OCI-LY7 (cell line): Measurements from ENCODE around the gene AAK1. TPM values are rescaled to one million over a fixed set of nuclear protein-coding genes. Genes with fewer than 3 reads are reported as not detected.

Experiments used
- BruUV-seq: library from RNA; stranded (reverse); fragments of 400-500 nt; replicated peaks from 2 replicates; lab custom pipeline; 2021; lab: Mats Ljungman, UMichigan
- CTCF ChIA-PET: fragments of 300-600 bp; sonication (Branson Sonifier 250); formaldehyde crosslinking; loops from one replicate; lab custom pipeline; 2022; ENCODE audit warnings: antibody characterized with exemption; ENCODE audit not compliant: unreplicated experiment; lab: Charles Lee
- POLR2A ChIA-PET: fragments of 300-600 bp; sonication (Branson Sonifier 250); formaldehyde crosslinking; loops from one replicate; lab custom pipeline; 2022; ENCODE audit warnings: antibody characterized with exemption; lab: Charles Lee
- DNase-seq: peaks from one replicate; pipeline ENCODE4 v3.0.0-alpha.2; 2015; ENCODE audit warnings: low spot score
- H2AFZ ChIP-seq: fragments of 200-600 bp; sonication (generic), shearing (Covaris generic); 2 replicates; pipeline ENCODE4 v1.6.1; 2014; ENCODE audit warnings: mild to moderate bottlenecking, antibody characterized with exemption, low read length, moderate library complexity
- H3K27ac ChIP-seq: fragments of 200-600 bp; sonication (generic); 2 replicates; pipeline ENCODE4 v1.5.1; 2014; ENCODE audit warnings: mixed run types, low read depth, mild to moderate bottlenecking, moderate library complexity, low read length, inconsistent platforms; ENCODE audit not compliant: poor library complexity, severe bottlenecking
- H3K36me3 ChIP-seq: fragments of 200-600 bp; sonication (generic); 2 replicates; pipeline ENCODE4 v1.6.1; 2014; ENCODE audit warnings: mild to moderate bottlenecking, antibody characterized with exemption, low read length, moderate library complexity, mixed read lengths; ENCODE audit not compliant: insufficient read depth
- H3K4me1 ChIP-seq: fragments of 200-600 bp; sonication (generic); 2 replicates; pipeline ENCODE4 v1.5.1; 2014; ENCODE audit warnings: mild to moderate bottlenecking, low read length; ENCODE audit not compliant: insufficient read depth, poor library complexity, severe bottlenecking
- H3K4me2 ChIP-seq: fragments of 200-600 bp; sonication (generic); 2 replicates; pipeline ENCODE4 v1.6.1; 2014; ENCODE audit warnings: mild to moderate bottlenecking, low read length
- H3K4me3 ChIP-seq: fragments of 200-600 bp; sonication (generic); 2 replicates; pipeline ENCODE4 v1.5.1; 2014; ENCODE audit warnings: mild to moderate bottlenecking, low read depth, low read length; ENCODE audit not compliant: poor library complexity, severe bottlenecking
- H3K79me2 ChIP-seq: fragments of 200-600 bp; sonication (generic); 2 replicates; pipeline ENCODE4 v1.6.1; 2016; ENCODE audit warnings: low read depth, mild to moderate bottlenecking, low read length, moderate library complexity, mixed read lengths; ENCODE audit not compliant: insufficient read depth
- H3K9me2 ChIP-seq: fragments of 200-600 bp; sonication (generic); 2 replicates; pipeline ENCODE4 v1.6.1; 2016; ENCODE audit warnings: mild to moderate bottlenecking, low read length, mixed read lengths; ENCODE audit not compliant: insufficient read depth
- H3K9me3 ChIP-seq: fragments of 200-600 bp; sonication (generic); 2 replicates; pipeline ENCODE4 v1.6.1; 2014; ENCODE audit warnings: mild to moderate bottlenecking, mixed run types, low read length, mixed read lengths
- H4K20me1 ChIP-seq: fragments of 200-600 bp; sonication (generic); 2 replicates; pipeline ENCODE4 v1.6.1; 2014; ENCODE audit warnings: mild to moderate bottlenecking, antibody characterized with exemption, low read length, moderate library complexity, mixed read lengths; ENCODE audit not compliant: insufficient read depth
- EZH2phosphoT487 ChIP-seq: fragments of 200-600 bp; sonication (generic); IDR thresholded peaks from 2 replicates; pipeline ENCODE4 v1.6.1; 2018; ENCODE audit warnings: low read depth, borderline replicate concordance, mild to moderate bottlenecking, mixed run types, antibody characterized with exemption, low read length, moderate library complexity, mixed read lengths
- intact Hi-C: fragments of 100-400 bp; cut with micrococcal nuclease; formaldehyde crosslinking; loops from one replicate; pipeline ENCODE4 v1.10.0; 2022; ENCODE audit not compliant: unreplicated experiment
- total RNA-seq, 2 experiments: library from RNA; depleted of rRNA in 1 of 2; stranded (reverse); fragments of >200 nt in 1 of 2; shearing (Covaris generic) in 1 of 2; gene quantifications; 2 replicates each; pipeline ENCODE4 v1.2.3, GENCODE V29; 2014 to 2022
- TF ChIP-seq, protein P1 (sequence below): fragments of 200-600 bp; sonication (generic); conservative IDR thresholded peaks from 2 replicates; pipeline ENCODE4 v1.5.1; 2014; ENCODE audit warnings: mild to moderate bottlenecking, antibody characterized with exemption, low read length, moderate library complexity, mixed read lengths

The AAK1 gene
- total RNA-seq, 2 experiments from 2014 or later = 8.3 to 8.5 TPM

DNA sequence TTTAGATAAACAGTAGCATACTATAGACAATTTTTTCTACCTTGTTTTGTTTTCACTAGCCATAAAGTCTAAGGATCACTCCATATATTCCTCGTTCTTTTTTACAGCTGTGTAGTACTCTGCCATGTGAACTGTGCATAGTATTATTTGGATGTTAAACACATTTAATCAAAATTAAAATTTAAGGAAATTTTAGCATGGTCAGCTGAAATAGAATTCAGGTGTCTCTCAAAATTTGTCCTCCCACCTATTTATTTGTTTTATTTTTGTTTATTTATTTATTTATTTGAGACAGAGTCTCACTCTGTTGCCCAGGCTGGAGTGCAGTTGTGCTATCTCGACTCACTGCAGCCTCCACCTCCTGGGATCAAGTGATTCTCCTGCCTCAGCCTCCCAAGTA is 46.4 kb upstream of the AAK1 start:
- ChIA-PET POLR2A (no interaction called here), CTCF (interaction anchor here (0.5 kb wide), 1 partner anchor 32 kb away, joined by 3 read pairs; no protein-coding TSS in a partner anchor)
- H3K4me2 ChIP-seq = no peak overlapping the region
- no peaks in the 10 kb centered on the region for H3K9me2 ChIP-seq
- BruUV-seq = no TSS peak
- H3K36me3 ChIP-seq = no peaks in the 10 kb centered on the region
- H3K4me1 ChIP-seq = peaks cover 18% of the 10 kb centered on the region
- no peaks in the 10 kb centered on the region for H3K79me2 ChIP-seq
- intact Hi-C loops = no loop called here
- TF ChIP-seq, protein P1, sequence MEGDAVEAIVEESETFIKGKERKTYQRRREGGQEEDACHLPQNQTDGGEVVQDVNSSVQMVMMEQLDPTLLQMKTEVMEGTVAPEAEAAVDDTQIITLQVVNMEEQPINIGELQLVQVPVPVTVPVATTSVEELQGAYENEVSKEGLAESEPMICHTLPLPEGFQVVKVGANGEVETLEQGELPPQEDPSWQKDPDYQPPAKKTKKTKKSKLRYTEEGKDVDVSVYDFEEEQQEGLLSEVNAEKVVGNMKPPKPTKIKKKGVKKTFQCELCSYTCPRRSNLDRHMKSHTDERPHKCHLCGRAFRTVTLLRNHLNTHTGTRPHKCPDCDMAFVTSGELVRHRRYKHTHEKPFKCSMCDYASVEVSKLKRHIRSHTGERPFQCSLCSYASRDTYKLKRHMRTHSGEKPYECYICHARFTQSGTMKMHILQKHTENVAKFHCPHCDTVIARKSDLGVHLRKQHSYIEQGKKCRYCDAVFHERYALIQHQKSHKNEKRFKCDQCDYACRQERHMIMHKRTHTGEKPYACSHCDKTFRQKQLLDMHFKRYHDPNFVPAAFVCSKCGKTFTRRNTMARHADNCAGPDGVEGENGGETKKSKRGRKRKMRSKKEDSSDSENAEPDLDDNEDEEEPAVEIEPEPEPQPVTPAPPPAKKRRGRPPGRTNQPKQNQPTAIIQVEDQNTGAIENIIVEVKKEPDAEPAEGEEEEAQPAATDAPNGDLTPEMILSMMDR = no peak
- no peak for TF ChIP-seq EZH2phosphoT487
- no peaks in the 10 kb centered on the region for H4K20me1 ChIP-seq
- H3K27ac ChIP-seq = no peak overlapping the region
- no peak overlapping the region for H3K4me3 ChIP-seq
- no peaks in the 10 kb centered on the region for H3K9me3 ChIP-seq
- no peak overlapping the region for H2AFZ ChIP-seq
- no peak for DNase-seq

DNA sequence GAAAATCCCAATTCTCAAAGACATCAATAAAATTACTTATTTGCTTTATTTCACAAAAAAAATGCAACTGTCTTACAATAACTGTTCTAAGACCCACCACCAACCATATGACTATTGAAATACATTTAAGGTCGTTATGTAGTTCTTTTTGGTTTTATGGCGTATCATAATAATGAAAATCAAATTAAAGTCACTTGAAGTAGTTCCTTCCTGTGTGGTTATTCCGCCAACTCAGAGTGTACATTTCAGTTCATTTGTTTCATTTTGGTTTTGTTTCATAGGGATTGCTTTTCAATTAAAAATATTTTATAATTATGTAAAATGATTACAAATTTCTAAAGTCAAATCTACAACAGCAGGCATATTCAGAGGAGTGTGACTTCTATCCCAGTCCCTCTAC is 45.9 kb upstream of the AAK1 start:
- no peak overlapping the region for H3K4me2 ChIP-seq
- no peaks in the 10 kb centered on the region for H4K20me1 ChIP-seq
- POLR2A ChIA-PET = no interaction called here
- H2AFZ ChIP-seq = no peak overlapping the region
- H3K36me3 ChIP-seq = no peaks in the 10 kb centered on the region
- H3K4me1 ChIP-seq = peaks cover 18% of the 10 kb centered on the region
- TF ChIP-seq, protein P1 = no peak
- no peak for TF ChIP-seq EZH2phosphoT487
- no TSS peak for BruUV-seq
- DNase-seq = no peak
- intact Hi-C loops = no loop called here
- CTCF ChIA-PET = no interaction called here
- no peak overlapping the region for H3K4me3 ChIP-seq
- H3K27ac ChIP-seq = no peak overlapping the region
- no peaks in the 10 kb centered on the region for H3K9me3 ChIP-seq
- no peaks in the 10 kb centered on the region for H3K9me2 ChIP-seq
- no peaks in the 10 kb centered on the region for H3K79me2 ChIP-seq

DNA sequence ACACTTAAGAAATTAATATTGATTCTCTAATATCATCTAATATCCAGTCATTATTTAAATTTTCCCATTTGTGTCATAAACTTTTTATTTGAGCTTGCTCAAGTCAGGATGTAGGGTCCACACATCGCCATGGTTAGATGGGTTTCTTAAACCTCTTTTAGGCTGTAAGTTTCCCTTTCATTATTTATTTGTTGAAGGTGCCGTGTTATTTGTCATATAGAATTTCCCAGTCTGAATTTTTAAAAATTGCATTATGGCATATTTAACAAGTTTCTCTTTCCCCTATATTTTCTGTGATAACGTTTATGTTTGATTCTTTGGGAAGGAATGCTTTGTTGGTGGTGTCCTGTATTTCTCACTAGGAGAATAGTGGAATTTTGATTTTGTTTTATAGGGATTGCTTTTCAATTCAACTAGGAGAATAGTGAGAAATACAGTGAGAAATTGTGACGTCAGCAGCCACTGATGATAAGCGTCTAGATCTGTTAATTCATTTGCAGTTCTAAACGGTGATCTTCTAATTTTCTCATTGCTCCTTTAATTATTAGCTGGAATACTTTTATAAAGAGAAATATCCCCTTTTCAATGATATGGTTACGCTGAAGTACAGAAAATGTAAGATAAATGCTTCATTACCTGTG is 44.6 kb upstream of the AAK1 start:
- Histone ChIP-seq H3K4me3 (no peak overlapping the region), H3K9me2 (no peaks in the 10 kb centered on the region), H4K20me1 (no peaks in the 10 kb centered on the region), H3K4me2 (no peak overlapping the region), H2AFZ (no peak overlapping the region), H3K36me3 (no peaks in the 10 kb centered on the region), H3K27ac (no peak overlapping the region), H3K9me3 (no peaks in the 10 kb centered on the region), H3K79me2 (no peaks in the 10 kb centered on the region), H3K4me1 (peaks cover 7% of the 10 kb centered on the region)
- ChIA-PET POLR2A (interaction anchor here (0.6 to 1.2 kb wide), 2 partner anchors 9 to 38 kb away, joined by 3 to 4 read pairs; no protein-coding TSS in a partner anchor), CTCF (no interaction called here)
- intact Hi-C loops = no loop called here
- no TSS peak for BruUV-seq
- DNase-seq = no peak
- TF ChIP-seq, protein P1 = no peak
- TF ChIP-seq EZH2phosphoT487 = no peak
